T-helper 2 cell treated with Interferon-gamma antibody and Interleukin-4, amounts not matched to agents 5 μg/mL and 100 μg/mL, for 36 hours (primary cell): ENCODE data around the gene XK.
A peak's percentile ranks its signal among the peaks of the same experiment; 100 is the strongest.
"Not testable (repeated sequence)": the region's sequence is repeated elsewhere in the genome, so short reads cannot be mapped to it uniquely, and the experiment has no call there.

ENCODE experiments used
- DNase-seq: peaks from one replicate; pipeline ENCODE4 v3.0.0; 2021; ENCODE audit warnings: low spot score
- H3K27ac Mint-ChIP-seq: one replicate; pipeline ENCODE4 v1.8.0; 2021; ENCODE audit warnings: mild to moderate bottlenecking, mixed read lengths
- H3K27me3 Mint-ChIP-seq: one replicate; pipeline ENCODE4 v1.8.0; 2021; ENCODE audit warnings: low read depth, mixed read lengths
- H3K36me3 Mint-ChIP-seq: one replicate; pipeline ENCODE4 v1.8.0; 2021; ENCODE audit warnings: low read depth, mixed read lengths
- H3K4me1 Mint-ChIP-seq: one replicate; pipeline ENCODE4 v1.8.0; 2021; ENCODE audit warnings: low read depth, mixed read lengths
- H3K4me3 Mint-ChIP-seq: one replicate; pipeline ENCODE4 v1.8.0; 2022; ENCODE audit warnings: mild to moderate bottlenecking, moderate library complexity, mixed read lengths
- H3K9me3 Mint-ChIP-seq: one replicate; pipeline ENCODE4 v1.8.0; 2021; ENCODE audit warnings: mixed read lengths

Gene XK

DNA sequence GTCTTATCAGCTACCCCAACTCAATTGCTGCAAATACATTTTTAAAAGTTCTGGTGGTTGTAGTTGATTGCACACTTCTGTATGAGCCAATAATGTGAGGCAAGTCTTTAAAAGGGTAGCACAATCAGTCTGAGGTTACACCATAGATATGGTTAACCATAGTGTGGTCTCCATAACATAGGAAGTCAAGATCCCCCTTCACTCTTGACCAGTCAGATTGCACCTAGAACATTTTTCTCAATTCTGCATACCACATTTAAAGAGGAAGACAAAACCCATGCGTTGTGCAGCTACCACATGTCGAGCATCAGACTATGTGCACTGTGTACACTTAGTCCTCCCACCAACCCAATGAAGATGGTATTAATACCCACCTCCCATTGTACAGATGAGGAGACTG, 67.8 kb downstream of the XK start:
- peaks cover 12% of the 10 kb centered on the region for H3K9me3 Mint-ChIP-seq
- peak overlapping the region; percentile 9 for H3K4me3 Mint-ChIP-seq
- no peaks in the 10 kb centered on the region for H3K27me3 Mint-ChIP-seq
- H3K27ac Mint-ChIP-seq, result peak overlapping the region; percentile 10
- peaks cover 6% of the 10 kb centered on the region for H3K36me3 Mint-ChIP-seq
- H3K4me1 Mint-ChIP-seq, result peaks cover 20% of the 10 kb centered on the region
- no peak for DNase-seq

DNA sequence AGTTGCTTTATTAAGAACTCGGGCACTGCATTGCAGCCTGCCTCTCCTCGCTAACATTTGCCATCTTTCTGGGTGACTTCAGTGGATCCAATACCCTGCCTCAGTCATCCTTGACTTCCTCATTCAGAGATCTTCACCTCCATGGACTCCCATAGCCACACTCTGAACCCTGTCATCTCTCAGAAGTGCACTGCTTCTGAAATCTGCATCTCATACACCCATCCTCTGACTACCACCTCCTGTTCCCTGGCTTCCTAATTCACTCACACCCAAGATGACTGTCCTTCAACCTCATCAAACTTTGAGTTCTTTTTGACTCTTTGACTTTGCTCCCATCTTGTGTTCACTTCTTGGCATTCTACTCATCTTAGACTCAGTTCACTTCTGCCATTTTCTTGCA, 68.9 kb downstream of the XK start:
- Mint-ChIP-seq H3K27me3 (no peaks in the 10 kb centered on the region), H3K4me3 (no peak overlapping the region), H3K36me3 (peaks cover 6% of the 10 kb centered on the region), H3K9me3 (peaks cover 12% of the 10 kb centered on the region), H3K27ac (no peak overlapping the region), H3K4me1 (peaks cover 18% of the 10 kb centered on the region)
- peak; percentile 7 for DNase-seq

DNA sequence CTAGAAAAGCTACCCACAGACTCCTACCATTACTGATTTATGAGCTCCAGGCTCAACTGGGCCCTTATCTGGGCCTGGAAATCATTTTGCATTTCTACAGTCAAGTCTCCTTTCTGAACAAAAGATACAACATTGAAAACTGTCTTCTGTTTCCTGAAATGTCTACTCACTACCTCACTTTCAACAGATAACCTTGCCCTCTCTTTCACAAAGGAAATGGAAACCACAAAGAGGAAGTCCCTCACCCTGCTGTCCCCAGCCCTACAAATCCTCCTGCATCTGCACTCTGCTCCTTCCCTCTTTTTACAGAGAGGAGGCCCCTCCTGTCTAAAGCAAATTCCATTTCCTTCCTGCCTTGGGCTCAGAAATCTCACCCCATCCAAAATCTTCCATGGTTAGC, 69.4 kb downstream of the XK start:
- Mint-ChIP-seq H3K36me3 (peaks cover 6% of the 10 kb centered on the region), H3K4me3 (no peak overlapping the region), H3K9me3 (peaks cover 12% of the 10 kb centered on the region), H3K27ac (no peak overlapping the region), H3K27me3 (no peaks in the 10 kb centered on the region), H3K4me1 (peaks cover 18% of the 10 kb centered on the region)
- peak; percentile 32 for DNase-seq

DNA sequence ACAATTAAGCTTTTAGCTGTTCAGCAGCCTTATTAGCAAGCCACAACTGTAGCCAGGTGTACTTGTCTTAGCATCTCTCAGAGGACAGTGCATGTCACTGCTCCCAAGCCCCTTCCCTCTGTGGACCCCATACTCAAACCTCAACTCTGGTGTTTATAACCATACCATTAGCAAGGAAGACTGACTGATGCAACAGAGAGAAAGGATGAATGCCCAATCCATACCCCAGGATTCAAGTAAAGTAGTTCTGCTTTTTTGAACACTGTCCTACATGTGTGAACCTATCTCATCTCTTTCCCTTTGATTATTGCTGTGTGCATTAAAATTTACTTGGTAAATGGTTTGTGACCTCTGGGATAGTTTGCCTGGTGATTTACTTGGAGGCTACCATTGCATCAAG, 71.5 kb downstream of the XK start:
- no peak for DNase-seq
- Mint-ChIP-seq H3K4me1 (peaks cover 12% of the 10 kb centered on the region), H3K36me3 (peaks cover 6% of the 10 kb centered on the region), H3K4me3 (no peak overlapping the region), H3K27me3 (no peaks in the 10 kb centered on the region), H3K27ac (no peak overlapping the region), H3K9me3 (peaks cover 5% of the 10 kb centered on the region)

DNA sequence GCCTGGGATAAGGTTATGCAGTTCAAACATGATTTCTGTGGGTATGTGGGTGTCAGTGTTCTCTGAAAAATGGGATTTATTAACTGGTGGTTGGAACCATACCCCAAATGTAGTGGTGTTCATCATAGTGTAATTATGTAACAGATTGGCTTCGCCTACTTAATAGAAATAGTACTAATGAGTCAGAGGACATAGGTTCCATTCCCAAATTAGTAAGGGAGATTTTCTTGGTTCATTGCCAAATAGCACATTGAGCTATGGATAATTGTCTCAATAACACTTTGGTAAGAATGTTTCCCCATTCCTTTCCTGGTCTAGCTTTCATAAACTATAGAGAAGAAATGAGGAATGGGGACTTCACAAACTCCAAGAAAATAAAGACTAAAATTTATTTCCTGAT, 73.8 kb downstream of the XK start:
- Mint-ChIP-seq H3K27ac (no peak overlapping the region), H3K27me3 (no peaks in the 10 kb centered on the region), H3K9me3 (peaks cover 5% of the 10 kb centered on the region), H3K4me1 (peaks cover 10% of the 10 kb centered on the region), H3K36me3 (no peaks in the 10 kb centered on the region), H3K4me3 (no peak overlapping the region)
- DNase-seq, result no peak

DNA sequence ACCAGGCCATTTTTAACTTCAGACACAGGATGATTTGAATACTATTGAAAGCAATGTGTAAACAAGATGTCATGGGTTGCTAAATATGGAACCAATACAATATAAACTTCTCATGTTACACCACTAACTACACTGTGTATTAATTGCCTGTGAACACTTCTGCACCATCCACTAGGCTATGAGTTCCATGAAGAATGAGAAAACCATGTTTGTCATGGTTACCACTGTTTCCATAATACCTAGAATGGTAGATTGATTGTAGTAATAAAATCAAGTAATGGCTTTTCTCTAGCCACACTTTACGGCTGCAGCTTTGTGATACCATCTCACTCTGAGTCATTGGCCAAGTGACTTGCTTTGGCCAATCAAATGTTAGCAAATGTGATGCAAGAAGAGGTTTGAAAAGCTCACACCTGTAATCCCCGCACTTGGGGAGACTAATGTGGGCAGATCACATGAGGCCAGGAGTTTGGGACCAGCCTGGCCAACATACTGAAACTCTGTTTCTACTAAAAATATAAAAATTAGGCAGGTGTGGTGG, 74.4 kb downstream of the XK start:
- Mint-ChIP-seq H3K9me3 (peaks cover 5% of the 10 kb centered on the region), H3K36me3 (no peaks in the 10 kb centered on the region), H3K27ac (no peak overlapping the region), H3K27me3 (no peaks in the 10 kb centered on the region), H3K4me3 (no peak overlapping the region), H3K4me1 (peaks cover 10% of the 10 kb centered on the region)
- DNase-seq, result no peak

DNA sequence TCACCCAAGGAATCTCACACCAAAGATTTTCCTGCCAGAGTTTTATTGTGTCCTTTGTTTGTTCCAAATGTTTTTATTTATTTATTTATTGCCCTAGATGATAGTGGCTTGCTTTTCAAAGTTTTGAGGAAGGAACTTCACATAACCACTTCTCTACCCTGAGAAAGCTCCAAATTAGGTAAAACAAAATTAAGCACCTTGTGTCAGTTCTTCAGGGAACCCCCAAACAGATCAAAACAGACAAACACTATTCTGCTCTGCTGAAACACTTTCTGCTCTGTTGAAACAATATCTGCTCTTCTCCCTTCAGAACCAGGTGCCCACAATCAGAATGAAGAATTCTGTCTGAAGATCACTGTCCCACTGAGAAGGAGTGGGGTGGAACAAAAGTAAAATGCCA, 77.8 kb downstream of the XK start:
- peaks cover 12% of the 10 kb centered on the region for H3K4me1 Mint-ChIP-seq
- no peak for DNase-seq
- H3K27ac Mint-ChIP-seq, result no peak overlapping the region
- H3K27me3 Mint-ChIP-seq, result no peaks in the 10 kb centered on the region
- no peak overlapping the region for H3K4me3 Mint-ChIP-seq
- no peaks in the 10 kb centered on the region for H3K9me3 Mint-ChIP-seq
- H3K36me3 Mint-ChIP-seq, result no peaks in the 10 kb centered on the region

DNA sequence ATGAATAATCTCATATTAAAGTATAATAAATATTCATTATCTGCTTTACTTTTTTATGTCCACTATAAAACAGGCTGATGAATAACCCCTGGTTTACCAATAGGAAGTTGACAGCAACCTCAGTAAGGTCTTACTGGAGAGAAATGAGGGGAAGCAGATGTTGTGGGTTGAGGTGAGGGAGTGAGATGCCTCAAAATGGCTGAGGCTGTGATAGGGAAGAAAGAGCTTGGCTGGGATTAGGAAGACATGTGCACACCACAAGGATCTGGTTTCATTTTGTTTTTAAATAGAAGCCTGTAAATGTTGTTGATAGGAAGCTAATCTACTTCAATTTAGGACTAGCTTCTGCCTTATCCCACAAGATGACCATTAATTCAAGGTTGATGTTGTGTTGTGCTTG, 79.9 kb downstream of the XK start:
- Mint-ChIP-seq H3K27ac (no peak overlapping the region), H3K4me3 (no peak overlapping the region), H3K36me3 (no peaks in the 10 kb centered on the region), H3K4me1 (peaks cover 14% of the 10 kb centered on the region), H3K27me3 (no peaks in the 10 kb centered on the region), H3K9me3 (no peaks in the 10 kb centered on the region)
- DNase-seq, result no peak

DNA sequence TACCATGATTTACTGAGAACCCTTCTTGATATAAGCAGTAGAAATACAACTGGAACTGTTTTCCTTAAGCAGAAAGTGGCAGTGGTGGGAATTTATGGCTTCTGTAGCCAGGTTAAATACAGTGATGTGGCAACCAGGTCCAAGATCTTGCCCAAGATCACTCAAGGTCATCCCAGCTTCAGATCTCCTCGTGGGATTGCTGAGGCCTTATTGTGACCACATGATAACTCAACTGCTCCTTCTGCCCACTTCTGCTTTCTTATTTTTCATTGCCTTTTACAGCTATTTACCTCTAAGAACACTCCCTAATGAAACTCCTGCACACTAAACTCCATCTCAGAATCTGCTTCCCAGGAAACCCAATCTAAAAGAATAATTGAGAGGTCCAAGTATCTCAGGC, 81.8 kb downstream of the XK start:
- Mint-ChIP-seq H3K9me3 (no peaks in the 10 kb centered on the region), H3K4me1 (peaks cover 17% of the 10 kb centered on the region), H3K27ac (no peak overlapping the region), H3K4me3 (no peak overlapping the region), H3K36me3 (no peaks in the 10 kb centered on the region), H3K27me3 (no peaks in the 10 kb centered on the region)
- DNase-seq, result no peak

DNA sequence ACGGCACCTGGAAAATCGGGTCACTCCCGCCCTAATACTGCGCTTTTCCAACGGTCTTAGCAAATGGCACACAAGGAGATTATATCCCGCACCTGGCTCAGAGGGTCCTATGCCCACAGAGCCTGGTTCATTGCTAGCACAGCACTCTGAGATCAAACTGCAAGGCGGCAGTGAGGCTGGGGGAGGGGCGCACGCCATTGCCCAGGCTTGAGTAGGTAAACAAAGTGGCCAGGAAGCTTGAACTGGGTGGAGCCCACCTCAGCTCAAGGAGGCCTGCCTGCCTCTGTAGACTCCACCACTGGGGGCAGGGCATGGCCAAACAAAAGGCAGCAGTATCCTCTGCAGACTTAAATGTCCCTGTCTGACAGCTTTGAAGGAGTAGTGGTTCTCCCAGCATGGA, 83.3 kb downstream of the XK start:
- not testable (repeated sequence) for H3K36me3 Mint-ChIP-seq, H3K27me3 Mint-ChIP-seq, H3K9me3 Mint-ChIP-seq, DNase-seq, H3K27ac Mint-ChIP-seq, H3K4me3 Mint-ChIP-seq
- peaks cover 12% of the 10 kb centered on the region for H3K4me1 Mint-ChIP-seq

DNA sequence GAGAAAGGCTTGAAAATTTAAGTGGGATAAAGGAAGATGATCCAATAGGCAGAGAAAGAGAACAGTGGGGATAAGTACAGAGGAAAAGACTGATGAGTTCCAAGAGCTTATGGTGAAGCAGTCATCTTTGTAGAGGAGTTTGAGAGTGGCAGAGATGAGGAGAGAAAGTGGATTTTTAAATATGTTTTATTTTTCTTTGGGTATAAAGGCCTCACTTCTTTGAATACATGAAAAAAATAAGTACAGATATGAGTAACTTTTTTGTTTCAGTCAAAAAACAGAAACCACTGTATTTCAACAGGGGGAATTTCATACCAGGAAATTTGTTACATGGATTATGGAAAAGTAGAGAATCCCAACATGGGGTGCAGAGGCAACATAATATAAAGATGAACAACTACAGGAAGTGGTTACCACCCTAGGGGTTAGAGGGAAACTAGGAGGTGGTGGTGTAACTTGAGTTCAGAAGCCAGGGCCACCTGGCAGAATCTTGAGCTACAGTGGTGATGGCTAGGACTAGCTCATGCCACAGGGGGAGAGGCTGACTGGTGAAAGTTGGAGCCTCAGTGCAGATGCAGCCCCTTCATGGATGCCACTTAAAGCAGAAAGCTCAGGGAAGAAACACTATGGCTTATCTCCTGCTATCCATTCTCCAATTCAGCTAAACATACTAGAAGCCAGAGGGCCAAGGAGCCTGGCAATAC, 90.8 kb downstream of the XK start:
- H3K27me3 Mint-ChIP-seq, result no peaks in the 10 kb centered on the region
- peaks cover 19% of the 10 kb centered on the region for H3K4me1 Mint-ChIP-seq
- no peaks in the 10 kb centered on the region for H3K36me3 Mint-ChIP-seq
- DNase-seq, result no peak
- no peaks in the 10 kb centered on the region for H3K9me3 Mint-ChIP-seq
- H3K4me3 Mint-ChIP-seq, result peak overlapping the region; percentile 28
- peak overlapping the region; percentile 46 for H3K27ac Mint-ChIP-seq

DNA sequence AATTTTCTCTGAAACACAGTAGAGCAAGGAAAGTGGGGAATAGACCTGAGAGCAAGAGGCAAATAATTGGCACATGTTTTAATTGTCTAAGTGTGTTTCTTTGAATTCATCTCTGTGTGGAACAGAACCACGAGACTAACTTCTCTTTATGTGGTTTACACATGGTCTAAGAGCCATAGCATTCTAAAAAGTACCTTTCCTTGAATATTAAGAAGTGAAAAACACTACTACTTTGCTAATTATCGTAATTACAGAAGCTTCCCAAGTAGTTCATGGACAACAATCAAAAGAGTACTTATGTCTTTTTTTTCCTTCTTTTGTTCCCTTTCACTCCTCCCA, 91.4 kb downstream of the XK start:
- Mint-ChIP-seq H3K9me3 (no peaks in the 10 kb centered on the region), H3K4me1 (peaks cover 18% of the 10 kb centered on the region), H3K27ac (peak overlapping the region; percentile 76), H3K27me3 (no peaks in the 10 kb centered on the region), H3K4me3 (peak overlapping the region; percentile 46), H3K36me3 (no peaks in the 10 kb centered on the region)
- no peak for DNase-seq

DNA sequence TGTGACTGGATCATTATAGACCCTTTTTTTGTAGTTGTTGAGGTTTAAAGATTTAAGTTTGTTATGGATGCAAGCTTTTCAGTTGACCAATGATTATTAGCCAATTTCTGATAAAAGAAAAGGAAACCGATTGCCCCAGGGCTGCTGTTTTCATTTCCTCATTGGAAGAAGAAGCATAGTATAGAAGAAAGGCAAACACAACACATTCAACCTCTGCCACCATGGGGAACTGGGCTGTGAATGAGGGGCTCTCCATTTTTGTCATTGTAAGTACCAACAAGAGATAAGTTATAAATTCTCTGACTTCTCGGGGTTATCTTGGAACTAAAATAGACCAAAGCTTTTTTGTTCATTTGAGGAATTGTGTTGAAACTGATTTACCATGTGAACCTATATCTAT, 94.3 kb downstream of the XK start, which contains the start of gene CYBB:
Gene CYBB (plus strand): TSS at position 203 of the 400 bp plus-strand sequence. CDS start 19 bp downstream, at position 222.
- DNase-seq, result no peak

DNA sequence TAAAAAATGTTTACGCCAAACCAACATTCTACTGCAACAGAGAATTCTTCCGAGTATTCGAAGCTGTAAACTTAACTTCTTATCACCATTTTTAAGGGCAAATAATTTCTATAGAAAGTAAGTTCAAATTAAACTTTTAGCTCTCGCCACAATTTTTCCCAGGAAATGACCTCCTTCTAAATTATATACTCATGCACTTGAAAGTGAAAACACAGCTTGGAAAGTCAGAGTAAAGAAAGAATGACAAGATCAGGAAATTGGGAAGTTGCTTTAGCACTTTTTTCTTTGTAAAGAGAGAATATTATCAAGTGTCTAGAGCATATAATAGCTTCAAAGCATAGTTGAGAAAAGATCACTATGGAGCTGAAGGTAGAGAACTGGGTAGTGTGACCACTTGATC, 95.5 kb downstream of the XK start:
- peaks cover 4% of the 10 kb centered on the region for H3K9me3 Mint-ChIP-seq
- H3K36me3 Mint-ChIP-seq, result no peaks in the 10 kb centered on the region
- peaks cover 15% of the 10 kb centered on the region for H3K4me1 Mint-ChIP-seq
- DNase-seq, result no peak
- H3K4me3 Mint-ChIP-seq, result no peak overlapping the region
- no peaks in the 10 kb centered on the region for H3K27me3 Mint-ChIP-seq
- H3K27ac Mint-ChIP-seq, result no peak overlapping the region

More for the DNA sequence above, 94.3 kb downstream of the XK start, which contains the start of gene CYBB:
- Mint-ChIP-seq H3K27ac (no peak within 1 kb of the TSS), H3K27me3 (no peaks in the 10 kb centered on the region), H3K4me1 (peaks cover 19% of the 10 kb centered on the region), H3K36me3 (no peaks in the 10 kb centered on the region), H3K4me3 (no peak within 1 kb of the TSS), H3K9me3 (peaks cover 4% of the 10 kb centered on the region)
